ENCODE data around the gene CWF19L2. TPM values are rescaled to one million over a fixed set of nuclear protein-coding genes. Genes with fewer than 3 reads are reported as not detected.

Gene CWF19L2
- total and polyA plus RNA-seq, 2 donors from 2014 or later: 10.3 to 19.1 TPM

- Histone ChIP-seq H3K36me3 (ENCODE audit: control insufficient read depth in 2 of 3, insufficient read depth in 3 of 3, low read length in 3 of 3) (peaks cover 0 to 10% (median 8%) of the 10 kb centered on the region in 3 donors), H3K4me3 (ENCODE audit: low read length in 3 of 3) (no peak overlapping the region), H3K27ac (ENCODE audit: low read depth in 2 of 2, low read length in 2 of 2) (no peak overlapping the region), H3K9ac (ENCODE audit: low read length in 3 of 3) (no peak overlapping the region), H3K27me3 (ENCODE audit: control insufficient read depth, insufficient read depth, low read length) (no peaks in the 10 kb centered on the region), H3K4me1 (ENCODE audit: control insufficient read depth in 2 of 3, insufficient read depth in 2 of 3, low read depth in 1 of 3, low read length in 3 of 3) (no peaks in the 10 kb centered on the region), H3K9me3 (ENCODE audit: control insufficient read depth in 2 of 3, insufficient read depth in 1 of 3, low read length in 3 of 3) (no peaks in the 10 kb centered on the region)
- DNase-seq: no peak
- no peak for TF ChIP-seq CTCF (IDR thresholded peaks at IDR 0.05; ENCODE audit: borderline replicate concordance, extremely low read depth, insufficient read depth)
- intact Hi-C loops (cut with DNase I): no loop called here
- no peak for FAIRE-seq
These were observed 141.2 kb downstream of the CWF19L2 start for GRCh38 chr11:107316426-107316825.

GRCh38 chr11:107307991-107308390 lies 149.6 kb downstream of the CWF19L2 start:
- no peaks in the 10 kb centered on the region for H3K27me3 ChIP-seq (ENCODE audit: control insufficient read depth, insufficient read depth, low read length)
- H3K9me3 ChIP-seq (ENCODE audit: control insufficient read depth in 2 of 3, insufficient read depth in 1 of 3, low read length in 3 of 3): no peaks in the 10 kb centered on the region
- H3K4me3 ChIP-seq (ENCODE audit: low read length in 3 of 3): no peak overlapping the region
- FAIRE-seq (no peak), DNase-seq (no peak)
- intact Hi-C loops (cut with DNase I): no loop called here
- no peak overlapping the region for H3K27ac ChIP-seq (ENCODE audit: low read depth in 2 of 2, low read length in 2 of 2)
- peaks cover 0 to 8% (median 4%) of the 10 kb centered on the region in 3 donors for H3K36me3 ChIP-seq (ENCODE audit: control insufficient read depth in 2 of 3, insufficient read depth in 3 of 3, low read length in 3 of 3)
- TF ChIP-seq CTCF (IDR thresholded peaks at IDR 0.05; ENCODE audit: borderline replicate concordance, extremely low read depth, insufficient read depth): no peak
- H3K9ac ChIP-seq (ENCODE audit: low read length in 3 of 3): no peak overlapping the region
- H3K4me1 ChIP-seq (ENCODE audit: control insufficient read depth in 2 of 3, insufficient read depth in 2 of 3, low read depth in 1 of 3, low read length in 3 of 3): no peaks in the 10 kb centered on the region

- TF ChIP-seq CTCF (IDR thresholded peaks at IDR 0.05; ENCODE audit: borderline replicate concordance, extremely low read depth, insufficient read depth): no peak
- Histone ChIP-seq H3K9ac (ENCODE audit: low read length in 3 of 3) (no peak overlapping the region), H3K4me1 (ENCODE audit: control insufficient read depth in 2 of 3, insufficient read depth in 2 of 3, low read depth in 1 of 3, low read length in 3 of 3) (no peaks in the 10 kb centered on the region), H3K4me3 (ENCODE audit: low read length in 3 of 3) (no peak overlapping the region), H3K27me3 (ENCODE audit: control insufficient read depth, insufficient read depth, low read length) (no peaks in the 10 kb centered on the region), H3K9me3 (ENCODE audit: control insufficient read depth in 2 of 3, insufficient read depth in 1 of 3, low read length in 3 of 3) (no peaks in the 10 kb centered on the region), H3K36me3 (ENCODE audit: control insufficient read depth in 2 of 3, insufficient read depth in 3 of 3, low read length in 3 of 3) (peaks cover 0 to 5% (median 0%) of the 10 kb centered on the region in 3 donors), H3K27ac (ENCODE audit: low read depth in 2 of 2, low read length in 2 of 2) (no peak overlapping the region)
- FAIRE-seq (no peak), DNase-seq (peak in 2 of 5 donors; percentile 2 to 9)
- intact Hi-C loops (cut with DNase I): no loop called here
These were observed 155.7 kb downstream of the CWF19L2 start for GRCh38 chr11:107301878-107302277.

All from kidney (tissue), 14 donors.